ENCODE results near the gene AKT3.

AKT3 gene

GRCh38 chr1:243801378-243801777, 48.7 kb downstream of the AKT3 start:
- no peak for DNase-seq (ENCODE audit: low read depth)
- TF ChIP-seq, protein P1, sequence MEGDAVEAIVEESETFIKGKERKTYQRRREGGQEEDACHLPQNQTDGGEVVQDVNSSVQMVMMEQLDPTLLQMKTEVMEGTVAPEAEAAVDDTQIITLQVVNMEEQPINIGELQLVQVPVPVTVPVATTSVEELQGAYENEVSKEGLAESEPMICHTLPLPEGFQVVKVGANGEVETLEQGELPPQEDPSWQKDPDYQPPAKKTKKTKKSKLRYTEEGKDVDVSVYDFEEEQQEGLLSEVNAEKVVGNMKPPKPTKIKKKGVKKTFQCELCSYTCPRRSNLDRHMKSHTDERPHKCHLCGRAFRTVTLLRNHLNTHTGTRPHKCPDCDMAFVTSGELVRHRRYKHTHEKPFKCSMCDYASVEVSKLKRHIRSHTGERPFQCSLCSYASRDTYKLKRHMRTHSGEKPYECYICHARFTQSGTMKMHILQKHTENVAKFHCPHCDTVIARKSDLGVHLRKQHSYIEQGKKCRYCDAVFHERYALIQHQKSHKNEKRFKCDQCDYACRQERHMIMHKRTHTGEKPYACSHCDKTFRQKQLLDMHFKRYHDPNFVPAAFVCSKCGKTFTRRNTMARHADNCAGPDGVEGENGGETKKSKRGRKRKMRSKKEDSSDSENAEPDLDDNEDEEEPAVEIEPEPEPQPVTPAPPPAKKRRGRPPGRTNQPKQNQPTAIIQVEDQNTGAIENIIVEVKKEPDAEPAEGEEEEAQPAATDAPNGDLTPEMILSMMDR (IDR thresholded peaks at IDR 0.05; ENCODE audit: insufficient read depth, low read depth, low read length, missing control alignments), result no peak
- no peak overlapping the region for H3K4me3 ChIP-seq (ENCODE audit: low read depth, low read length)

DNA sequence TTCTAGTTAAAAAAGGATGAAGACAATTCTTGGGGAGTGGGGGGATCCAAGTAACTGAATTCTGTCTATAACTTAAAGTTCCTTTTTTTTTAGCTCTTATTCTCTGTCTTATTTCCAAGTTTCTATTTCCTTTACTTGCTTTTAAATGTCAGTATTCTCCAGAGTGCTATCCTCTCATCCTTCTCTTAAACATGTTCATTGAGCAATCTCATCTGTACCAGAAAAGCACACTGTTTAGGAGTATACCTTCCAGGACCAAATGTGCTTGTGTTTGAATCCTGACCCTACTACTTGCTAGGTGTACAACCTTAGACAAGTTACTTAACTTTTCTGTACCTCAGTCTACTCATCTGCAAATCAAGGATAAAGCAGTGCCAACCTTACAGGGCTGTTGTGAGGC, 50.1 kb downstream of the AKT3 start:
- no peak for DNase-seq (ENCODE audit: low read depth)
- TF ChIP-seq, protein P1 (IDR thresholded peaks at IDR 0.05; ENCODE audit: insufficient read depth, low read depth, low read length, missing control alignments), result no peak
- no peak overlapping the region for H3K4me3 ChIP-seq (ENCODE audit: low read depth, low read length)

GRCh38 chr1:243798726-243799125, 51.3 kb downstream of the AKT3 start:
- DNase-seq (ENCODE audit: low read depth), result no peak
- TF ChIP-seq, protein P1 (IDR thresholded peaks at IDR 0.05; ENCODE audit: insufficient read depth, low read depth, low read length, missing control alignments), result no peak
- H3K4me3 ChIP-seq (ENCODE audit: low read depth, low read length), result no peak overlapping the region

GRCh38 chr1:243796016-243796415, 54.0 kb downstream of the AKT3 start:
- TF ChIP-seq, protein P1 (IDR thresholded peaks at IDR 0.05; ENCODE audit: insufficient read depth, low read depth, low read length, missing control alignments), result no peak
- H3K4me3 ChIP-seq (ENCODE audit: low read depth, low read length), result no peak overlapping the region
- no peak for DNase-seq (ENCODE audit: low read depth)

DNA sequence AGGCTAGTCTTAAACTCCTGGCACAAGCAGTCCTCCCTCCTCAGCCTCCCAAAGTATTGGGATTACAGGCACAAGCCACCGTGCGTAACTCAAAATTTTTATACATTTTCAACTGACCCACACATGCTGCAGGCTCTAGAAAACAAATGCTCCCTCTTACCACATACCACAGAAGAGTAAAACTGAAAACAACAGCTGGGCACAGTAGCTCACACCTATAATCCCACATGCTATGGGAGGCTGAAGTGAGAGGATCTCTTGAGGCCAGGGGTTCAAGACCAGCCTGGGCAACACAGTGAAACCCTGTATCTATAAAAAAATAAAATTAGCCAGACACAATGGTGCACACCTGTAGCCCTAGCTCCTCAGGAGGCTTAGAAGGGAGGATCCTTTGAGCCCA, 56.7 kb downstream of the AKT3 start:
- no peak overlapping the region for H3K4me3 ChIP-seq (ENCODE audit: low read depth, low read length)
- peak; percentile 26 for DNase-seq (ENCODE audit: low read depth)
- TF ChIP-seq, protein P1 (IDR thresholded peaks at IDR 0.05; ENCODE audit: insufficient read depth, low read depth, low read length, missing control alignments), result no peak

DNA sequence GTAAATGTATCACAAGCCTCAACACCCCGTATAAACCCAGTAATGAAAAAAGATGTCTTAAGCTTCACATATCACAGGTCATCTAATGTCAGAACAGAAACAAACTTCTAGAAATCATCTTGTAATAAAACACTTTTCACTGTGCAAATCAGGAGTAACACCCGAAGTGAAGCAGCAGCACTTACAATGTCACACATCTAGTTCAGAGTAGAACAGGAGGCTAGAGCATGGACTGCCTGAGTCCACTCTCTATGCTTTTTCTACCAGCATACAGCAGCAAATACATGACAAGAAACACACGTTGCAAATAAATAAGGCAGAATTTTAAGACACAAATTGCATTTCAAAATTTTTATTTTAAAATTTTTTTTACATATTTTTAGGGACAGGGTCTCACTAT, 57.2 kb downstream of the AKT3 start:
- H3K4me3 ChIP-seq (ENCODE audit: low read depth, low read length), result no peak overlapping the region
- TF ChIP-seq, protein P1 (IDR thresholded peaks at IDR 0.05; ENCODE audit: insufficient read depth, low read depth, low read length, missing control alignments), result no peak

DNA sequence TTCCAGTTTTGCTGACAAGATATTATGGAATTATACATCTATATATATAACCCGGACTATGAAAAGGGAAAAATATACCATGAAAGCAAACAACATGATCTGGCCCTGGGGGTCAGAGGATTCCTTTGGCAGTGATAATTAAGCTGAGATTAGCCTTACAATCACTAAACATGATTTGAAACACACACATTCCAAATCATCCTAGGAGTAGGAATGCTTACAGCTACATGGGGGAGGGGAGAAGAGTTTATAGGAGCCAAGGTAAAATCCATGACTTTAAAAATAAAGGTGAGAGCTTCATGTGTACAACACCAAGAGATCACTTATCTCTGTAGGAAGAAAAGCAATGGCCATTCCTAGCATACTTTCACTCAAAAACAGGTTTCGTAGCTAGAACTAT, 57.6 kb downstream of the AKT3 start:
- DNase-seq (ENCODE audit: low read depth), result no peak
- no peak overlapping the region for H3K4me3 ChIP-seq (ENCODE audit: low read depth, low read length)
- TF ChIP-seq, protein P1 (IDR thresholded peaks at IDR 0.05; ENCODE audit: insufficient read depth, low read depth, low read length, missing control alignments), result no peak

More for the DNA sequence above, 57.2 kb downstream of the AKT3 start:
- DNase-seq (ENCODE audit: low read depth), result no peak
